IMR-90 (cell line): Measurements from ENCODE around the gene ATP8B2.

ENCODE experiments used
- CEBPB ChIP-seq: IDR thresholded peaks from 2 replicates; pipeline ENCODE4 v1.6.1; 2012; ENCODE audit warnings: low read depth, low read length, improper control_type of control experiment
- CHD1 ChIP-seq: IDR thresholded peaks from 2 replicates; pipeline ENCODE4 v1.6.1; 2012; ENCODE audit warnings: low read depth, low read length, improper control_type of control experiment
- CTCF ChIP-seq: conservative IDR thresholded peaks from 2 replicates; pipeline ENCODE4 v1.5.1; 2012; ENCODE audit warnings: mild to moderate bottlenecking, low read depth, low read length, improper control_type of control experiment
- ELK1 ChIP-seq: fragments of 150-350 bp; IDR thresholded peaks from 2 replicates; pipeline ENCODE4 v1.6.1; 2016; ENCODE audit warnings: low read depth, mild to moderate bottlenecking, low read length, moderate library complexity, borderline replicate concordance
- FOS ChIP-seq: fragments of 150-350 bp; IDR thresholded peaks from 2 replicates; pipeline ENCODE4 v1.6.1; 2016; ENCODE audit warnings: low read depth, low read length
- MAZ ChIP-seq: IDR thresholded peaks from 2 replicates; pipeline ENCODE4 v1.6.1; 2012; ENCODE audit warnings: low read depth, mild to moderate bottlenecking, low read length, improper control_type of control experiment, moderate library complexity, borderline replicate concordance
- MXI1 ChIP-seq: IDR thresholded peaks from 2 replicates; pipeline ENCODE4 v1.6.1; 2012; ENCODE audit warnings: low read depth, mild to moderate bottlenecking, low read length, moderate library complexity, borderline replicate concordance
- NFE2L2 ChIP-seq: fragments of 150-350 bp; IDR thresholded peaks from 2 replicates; pipeline ENCODE4 v1.6.1; 2016; ENCODE audit warnings: low read depth, mild to moderate bottlenecking, low read length
- POLR2A ChIP-seq: IDR thresholded peaks from 2 replicates; pipeline ENCODE4 v1.6.1; 2012; ENCODE audit warnings: mild to moderate bottlenecking, low read depth, low read length
- RAD21 ChIP-seq: IDR thresholded peaks from 2 replicates; pipeline ENCODE4 v1.6.1; 2012; ENCODE audit warnings: low read length, improper control_type of control experiment
- RFX5 ChIP-seq: IDR thresholded peaks from 2 replicates; pipeline ENCODE4 v1.8.0; 2012; ENCODE audit warnings: low read depth, mild to moderate bottlenecking, low read length, moderate library complexity
- SMC3 ChIP-seq: fragments of 150-350 bp; IDR thresholded peaks from 2 replicates; pipeline ENCODE4 v1.6.1; 2016; ENCODE audit warnings: low read depth, mild to moderate bottlenecking, antibody characterized with exemption, low read length, moderate library complexity

GRCh38 chr1:154304664-154305337, 20.5 kb upstream of the ATP8B2 start:
- TF ChIP-seq POLR2A (no peak), CEBPB (no peak), ELK1 (no peak), CTCF (no peak), MAZ (no peak), RFX5 (no peak), RAD21 (no peak), MXI1 (no peak), NFE2L2 (no peak), CHD1 (no peak), SMC3 (no peak), FOS (no peak)
